Measurements from ENCODE around the gene DVL2.

GRCh38 chr17:7281953-7282751 is 47.8 kb upstream of the DVL2 start:
- TF ChIP-seq ZNF274 (IDR thresholded peaks at IDR 0.05; ENCODE audit: low read depth, low read length) (no peak), SUZ12 (IDR thresholded peaks at IDR 0.05; ENCODE audit: extremely low read depth, insufficient read depth, insufficient read length) (no peak), YY1 (IDR thresholded peaks at IDR 0.05; ENCODE audit: insufficient read depth, insufficient read length) (no peak)
